ENCODE data around the gene TEP1. TPM values are rescaled to one million over a fixed set of nuclear protein-coding genes. Genes with fewer than 3 reads are reported as not detected.

TEP1 gene
- total RNA-seq, 2 experiments from 2014 or later: 13.4 to 26.8 TPM

GRCh38 chr14:20327005-20327869 lies 86.1 kb downstream of the TEP1 start:
- ChIA-PET CTCF (ENCODE audit: unreplicated experiment) (interaction anchor here (0.6 to 1.9 kb wide), 7 partner anchors 16 to 283 kb away, joined by 3 to 11 read pairs (median 3); partner anchors contain the start of gene PARP2), POLR2A (interaction anchor here (0.5 to 4.3 kb wide), 17 partner anchors 11 to 558 kb away, joined by 3 to 76 read pairs (median 4); partner anchors contain the start of genes APEX1, OSGEP, PARP2 and PNP)
- Histone ChIP-seq H3K4me3 (ENCODE audit: low read depth, low read length, poor library complexity, severe bottlenecking) (peak overlapping the region; percentile 13), H3K4me2 (ENCODE audit: low read length) (peak overlapping the region; percentile 44), H3K9me2 (ENCODE audit: insufficient read depth, low read length) (no peaks in the 10 kb centered on the region), H2AFZ (ENCODE audit: low read length) (no peak overlapping the region), H3K4me1 (ENCODE audit: insufficient read depth, low read length, poor library complexity, severe bottlenecking) (peaks cover 50% of the 10 kb centered on the region), H3K9me3 (ENCODE audit: low read length) (no peaks in the 10 kb centered on the region), H3K79me2 (ENCODE audit: insufficient read depth, low read depth, low read length) (peaks cover 75% of the 10 kb centered on the region), H4K20me1 (ENCODE audit: insufficient read depth, low read length) (peaks cover 24% of the 10 kb centered on the region; the same call in 1 of the 2 replicates), H3K36me3 (ENCODE audit: insufficient read depth, low read length) (peaks cover 82% of the 10 kb centered on the region), H3K27ac (ENCODE audit: low read depth, low read length, poor library complexity, severe bottlenecking) (peak overlapping the region; percentile 10)
- no TSS peak for BruUV-seq (replicated peaks)
- TF ChIP-seq EZH2phosphoT487 (IDR thresholded peaks at IDR 0.05; ENCODE audit: borderline replicate concordance, low read depth, low read length) (no peak), CTCF (conservative IDR thresholded peaks at IDR 0.05; ENCODE audit: low read length) (peak; percentile 97)
- peak; percentile 79 for DNase-seq (ENCODE audit: low spot score)
- intact Hi-C loops (cut with micrococcal nuclease; ENCODE audit: unreplicated experiment): loop anchor here (1.0 to 2.0 kb wide), 2 partner anchors 86 to 282 kb away; partner anchors contain the start of gene TEP1

GRCh38 chr14:20317720-20318119 lies 95.6 kb downstream of the TEP1 start:
- intact Hi-C loops (cut with micrococcal nuclease; ENCODE audit: unreplicated experiment): no loop called here
- ChIA-PET CTCF (ENCODE audit: unreplicated experiment) (no interaction called here), POLR2A (interaction anchor here (1.0 kb wide), 1 partner anchor 12 kb away, joined by 5 read pairs; no protein-coding TSS in a partner anchor)
- H3K27ac ChIP-seq (ENCODE audit: low read depth, low read length, poor library complexity, severe bottlenecking): no peak overlapping the region
- DNase-seq (ENCODE audit: low spot score): no peak
- H3K9me3 ChIP-seq (ENCODE audit: low read length): no peaks in the 10 kb centered on the region
- H4K20me1 ChIP-seq (ENCODE audit: insufficient read depth, low read length): no peaks in the 10 kb centered on the region
- no peaks in the 10 kb centered on the region for H3K9me2 ChIP-seq (ENCODE audit: insufficient read depth, low read length)
- peaks cover under 1% of the 10 kb centered on the region; the same call in 1 of the 2 replicates for H3K79me2 ChIP-seq (ENCODE audit: insufficient read depth, low read depth, low read length)
- no peak overlapping the region for H3K4me3 ChIP-seq (ENCODE audit: low read depth, low read length, poor library complexity, severe bottlenecking)
- TF ChIP-seq EZH2phosphoT487 (IDR thresholded peaks at IDR 0.05; ENCODE audit: borderline replicate concordance, low read depth, low read length) (no peak), CTCF (conservative IDR thresholded peaks at IDR 0.05; ENCODE audit: low read length) (no peak)
- BruUV-seq (replicated peaks): no TSS peak
- no peak overlapping the region for H3K4me2 ChIP-seq (ENCODE audit: low read length)
- H3K4me1 ChIP-seq (ENCODE audit: insufficient read depth, low read length, poor library complexity, severe bottlenecking): no peaks in the 10 kb centered on the region
- no peak overlapping the region for H2AFZ ChIP-seq (ENCODE audit: low read length)
- peaks cover 90% of the 10 kb centered on the region for H3K36me3 ChIP-seq (ENCODE audit: insufficient read depth, low read length)

Small RNAs within 50 kb of the gene (small RNA-seq; reads per million reads assigned to genes)
- 2.3 reads per million, percentile 81 among the genes with 10 or more reads in this experiment for gene RNA5SP382
- not detected for gene SNORA79B
- 213 reads per million, percentile 99 among the genes with 10 or more reads in this experiment for gene SNORD126

Other genes starting within 250 kb of the TEP1 start
- gene OR11G2, start 222.6 kb downstream of the TEP1 start, total RNA-seq (2014; rRNA removed; shearing (Covaris generic)): not detected in 2 replicates
- gene OR11G2, start 222.6 kb downstream of the TEP1 start, total RNA-seq (2022): not detected in 2 replicates
- gene OR11H6, start 189.8 kb downstream of the TEP1 start, total RNA-seq (2014; rRNA removed; shearing (Covaris generic)): not detected in 2 replicates
- gene OR11H6, start 189.8 kb downstream of the TEP1 start, total RNA-seq (2022): not detected in 2 replicates
- gene OR11H7, start 184.5 kb downstream of the TEP1 start, total RNA-seq (2014; rRNA removed; shearing (Covaris generic)): not detected in 2 replicates
- not detected in 2 replicates for gene OR11H7, start 184.5 kb downstream of the TEP1 start, total RNA-seq (2022)
- not detected in 2 replicates for gene OR11H4, start 174.2 kb downstream of the TEP1 start, total RNA-seq (2014; rRNA removed; shearing (Covaris generic))
- gene OR11H4, start 174.2 kb downstream of the TEP1 start, total RNA-seq (2022): not detected in 2 replicates
- gene TTC5, start 107.5 kb downstream of the TEP1 start, total RNA-seq (2014; rRNA removed; shearing (Covaris generic)): 14.9 and 17.9 TPM in 2 replicates
- 20.3 and 21.0 TPM in 2 replicates for gene TTC5, start 107.5 kb downstream of the TEP1 start, total RNA-seq (2022)
- 56.6 and 58.5 TPM in 2 replicates for gene CCNB1IP1, start 80.2 kb downstream of the TEP1 start, total RNA-seq (2014; rRNA removed; shearing (Covaris generic))
- gene CCNB1IP1, start 80.2 kb downstream of the TEP1 start, total RNA-seq (2022): 46.5 and 51.3 TPM in 2 replicates
- gene PARP2, start 69.9 kb downstream of the TEP1 start, total RNA-seq (2014; rRNA removed; shearing (Covaris generic)): 44.4 and 45.3 TPM in 2 replicates
- 55.4 and 59.1 TPM in 2 replicates for gene PARP2, start 69.9 kb downstream of the TEP1 start, total RNA-seq (2022)
- 0.08 TPM in 1 of 2 replicates, not detected in the other for gene KLHL33, start 22.7 kb upstream of the TEP1 start, total RNA-seq (2014; rRNA removed; shearing (Covaris generic))
- gene KLHL33, start 22.7 kb upstream of the TEP1 start, total RNA-seq (2022): 0.09 and 0.11 TPM in 2 replicates
- 85.2 and 86.6 TPM in 2 replicates for gene OSGEP, start 41.3 kb upstream of the TEP1 start, total RNA-seq (2014; rRNA removed; shearing (Covaris generic))
- gene OSGEP, start 41.3 kb upstream of the TEP1 start, total RNA-seq (2022): 68.8 and 76.6 TPM in 2 replicates
- gene APEX1, start 41.7 kb upstream of the TEP1 start, total RNA-seq (2014; rRNA removed; shearing (Covaris generic)): 110 and 117 TPM in 2 replicates
- 175 and 203 TPM in 2 replicates for gene APEX1, start 41.7 kb upstream of the TEP1 start, total RNA-seq (2022)
- 23.3 and 26.9 TPM in 2 replicates for gene PIP4P1, start 47.9 kb upstream of the TEP1 start, total RNA-seq (2014; rRNA removed; shearing (Covaris generic))
- gene PIP4P1, start 47.9 kb upstream of the TEP1 start, total RNA-seq (2022): 43.6 and 44.7 TPM in 2 replicates
- 120 and 127 TPM in 2 replicates for gene PNP, start 55.9 kb upstream of the TEP1 start, total RNA-seq (2014; rRNA removed; shearing (Covaris generic))
- gene PNP, start 55.9 kb upstream of the TEP1 start, total RNA-seq (2022): 118 and 128 TPM in 2 replicates
- gene RNASE10, start 92.0 kb upstream of the TEP1 start, total RNA-seq (2014; rRNA removed; shearing (Covaris generic)): not detected in 2 replicates
- 1.5 and 1.7 TPM in 2 replicates for gene RNASE10, start 92.0 kb upstream of the TEP1 start, total RNA-seq (2022)
- not detected in 2 replicates for gene RNASE9, start 147.5 kb upstream of the TEP1 start, total RNA-seq (2014; rRNA removed; shearing (Covaris generic))
- gene RNASE9, start 147.5 kb upstream of the TEP1 start, total RNA-seq (2022): not detected in 2 replicates
- gene RNASE11, start 174.5 kb upstream of the TEP1 start, total RNA-seq (2014; rRNA removed; shearing (Covaris generic)): not detected in 2 replicates
- gene RNASE11, start 174.5 kb upstream of the TEP1 start, total RNA-seq (2022): not detected in 2 replicates
- gene RNASE12, start 177.9 kb upstream of the TEP1 start, total RNA-seq (2014; rRNA removed; shearing (Covaris generic)): not detected in 2 replicates
- not detected in 2 replicates for gene RNASE12, start 177.9 kb upstream of the TEP1 start, total RNA-seq (2022)
- not detected in 2 replicates for gene OR6S1, start 228.2 kb upstream of the TEP1 start, total RNA-seq (2014; rRNA removed; shearing (Covaris generic))
- gene OR6S1, start 228.2 kb upstream of the TEP1 start, total RNA-seq (2022): not detected in 2 replicates

Measured in OCI-LY7 (cell line).